ENCODE results near the gene STYXL1.

The STYXL1 gene

GRCh38 chr7:76071316-76072242 is 23.8 kb upstream of the STYXL1 start:
- H3K4me3 ChIP-seq (ENCODE audit: low read length): no peak overlapping the region

GRCh38 chr7:76069238-76069638 is 21.4 kb upstream of the STYXL1 start:
- no peaks in the 10 kb centered on the region for H3K27me3 ChIP-seq (ENCODE audit: control insufficient read depth, low read length)
- H3K4me3 ChIP-seq (ENCODE audit: low read length): no peak overlapping the region
- peaks cover 35% of the 10 kb centered on the region for H3K36me3 ChIP-seq (ENCODE audit: control insufficient read depth, low read length)
- peaks cover 7% of the 10 kb centered on the region for H4K20me1 ChIP-seq (ENCODE audit: control insufficient read depth, insufficient read depth, low read depth, low read length)
- H3K9me2 ChIP-seq (replicated peaks; ENCODE audit: control insufficient read depth, low read length): no peaks in the 10 kb centered on the region
- H3K4me1 ChIP-seq (ENCODE audit: control insufficient read depth, low read length): peaks cover 8% of the 10 kb centered on the region
- H3K4me2 ChIP-seq (ENCODE audit: low read length): no peak overlapping the region
- no peaks in the 10 kb centered on the region for H3K9me3 ChIP-seq (ENCODE audit: control insufficient read depth, insufficient read depth, low read length)
- H3K27ac ChIP-seq (ENCODE audit: low read depth, low read length): no peak overlapping the region
- H3F3A ChIP-seq (ENCODE audit: control insufficient read depth, insufficient read depth): peaks cover 7% of the 10 kb centered on the region
- no peak for TF ChIP-seq EZH2phosphoT487 (IDR thresholded peaks at IDR 0.05; ENCODE audit: borderline replicate concordance, low read length)
- TF ChIP-seq CTCF (IDR thresholded peaks at IDR 0.05; ENCODE audit: low read depth, low read length, poor library complexity, severe bottlenecking): no peak
- H3K79me2 ChIP-seq (ENCODE audit: control insufficient read depth, low read length): no peaks in the 10 kb centered on the region

More at GRCh38 chr7:76071316-76072242, 23.8 kb upstream of the STYXL1 start:
- Histone ChIP-seq H3K9me3 (ENCODE audit: control insufficient read depth, insufficient read depth, low read length) (no peaks in the 10 kb centered on the region), H4K20me1 (ENCODE audit: control insufficient read depth, insufficient read depth, low read depth, low read length) (peaks cover 4% of the 10 kb centered on the region), H3K27ac (ENCODE audit: low read depth, low read length) (no peak overlapping the region), H3K36me3 (ENCODE audit: control insufficient read depth, low read length) (peaks cover 11% of the 10 kb centered on the region), H3K9me2 (replicated peaks; ENCODE audit: control insufficient read depth, low read length) (no peaks in the 10 kb centered on the region), H3K79me2 (ENCODE audit: control insufficient read depth, low read length) (no peaks in the 10 kb centered on the region), H3K4me2 (ENCODE audit: low read length) (no peak overlapping the region), H3K4me1 (ENCODE audit: control insufficient read depth, low read length) (peaks cover 8% of the 10 kb centered on the region), H3K27me3 (ENCODE audit: control insufficient read depth, low read length) (no peaks in the 10 kb centered on the region), H3F3A (ENCODE audit: control insufficient read depth, insufficient read depth) (peaks cover 7% of the 10 kb centered on the region)
- TF ChIP-seq EZH2phosphoT487 (IDR thresholded peaks at IDR 0.05; ENCODE audit: borderline replicate concordance, low read length): no peak
- no peak for TF ChIP-seq CTCF (IDR thresholded peaks at IDR 0.05; ENCODE audit: low read depth, low read length, poor library complexity, severe bottlenecking)

GRCh38 chr7:76066716-76067503 is 19.1 kb upstream of the STYXL1 start:
- no peak for TF ChIP-seq EZH2phosphoT487 (IDR thresholded peaks at IDR 0.05; ENCODE audit: borderline replicate concordance, low read length)
- no peak for TF ChIP-seq CTCF (IDR thresholded peaks at IDR 0.05; ENCODE audit: low read depth, low read length, poor library complexity, severe bottlenecking)
- Histone ChIP-seq H3K27ac (ENCODE audit: low read depth, low read length) (no peak overlapping the region), H3K4me2 (ENCODE audit: low read length) (no peak overlapping the region), H3K4me3 (ENCODE audit: low read length) (no peak overlapping the region), H3F3A (ENCODE audit: control insufficient read depth, insufficient read depth) (peaks cover 7% of the 10 kb centered on the region), H4K20me1 (ENCODE audit: control insufficient read depth, insufficient read depth, low read depth, low read length) (peaks cover 7% of the 10 kb centered on the region), H3K9me3 (ENCODE audit: control insufficient read depth, insufficient read depth, low read length) (no peaks in the 10 kb centered on the region), H3K27me3 (ENCODE audit: control insufficient read depth, low read length) (no peaks in the 10 kb centered on the region), H3K9me2 (replicated peaks; ENCODE audit: control insufficient read depth, low read length) (no peaks in the 10 kb centered on the region), H3K79me2 (ENCODE audit: control insufficient read depth, low read length) (no peaks in the 10 kb centered on the region), H3K36me3 (ENCODE audit: control insufficient read depth, low read length) (peaks cover 57% of the 10 kb centered on the region), H3K4me1 (ENCODE audit: control insufficient read depth, low read length) (peaks cover 8% of the 10 kb centered on the region)
